ENCODE data around the gene LMBR1L.

Gene LMBR1L

DNA sequence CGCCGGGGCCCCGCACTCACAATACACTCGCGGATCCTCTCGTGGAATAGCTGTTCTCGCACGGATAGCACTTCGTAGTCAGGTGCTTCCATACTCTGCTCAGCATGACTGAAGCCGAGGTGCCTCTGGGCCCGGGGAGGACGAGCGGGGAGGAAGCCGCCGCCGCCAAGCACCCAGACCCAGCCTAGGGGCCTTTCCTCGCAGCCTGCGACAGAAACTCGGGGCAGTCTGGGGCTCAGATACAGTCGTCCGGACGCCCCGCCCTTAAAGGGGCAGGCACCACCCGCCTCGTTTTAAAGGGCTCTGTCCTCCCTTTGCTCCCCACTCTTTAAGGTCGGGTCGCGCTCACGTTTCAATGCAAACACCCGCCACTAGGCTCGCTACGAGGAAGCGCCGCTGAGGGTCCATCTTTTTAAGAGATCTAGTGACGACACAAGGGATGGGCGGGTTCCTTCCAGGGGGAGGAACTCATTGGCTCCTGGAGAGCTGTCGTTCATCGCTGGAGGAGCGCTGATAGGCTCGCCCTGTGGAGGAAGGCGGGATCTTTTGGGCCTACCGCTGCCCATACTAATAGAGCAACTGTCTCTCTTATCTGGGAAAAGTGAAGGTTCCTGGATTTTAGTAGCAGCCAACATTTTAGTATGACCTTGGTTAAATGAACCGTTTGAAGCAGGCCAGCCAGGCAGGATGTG, at the start of gene LMBR1L:
LMBR1L (minus strand) TSS at position 384 of the 692 bp plus-strand sequence; CDS start at position 92, 292 bp downstream.
- peak within 1 kb of the TSS; percentile 78 for H3K4me2 ChIP-seq
- peaks cover 11% of the 10 kb centered on the region for H3K4me1 ChIP-seq (ENCODE audit: low read depth, poor library complexity, severe bottlenecking)
- peak within 1 kb of the TSS; percentile 88 for H2AFZ ChIP-seq (ENCODE audit: low read depth)
- H3K27me3 ChIP-seq (ENCODE audit: insufficient read depth, low read depth), result no peaks in the 10 kb centered on the region
- H4K20me1 ChIP-seq (ENCODE audit: insufficient read depth), result no peaks in the 10 kb centered on the region
- H3K9ac ChIP-seq, result peak within 1 kb of the TSS; percentile 19; the same call in 1 of the 2 replicates
- H3K79me2 ChIP-seq (ENCODE audit: insufficient read depth, low read depth), result no peaks in the 10 kb centered on the region
- H3K4me3 ChIP-seq (IDR thresholded peaks at IDR 0.05; ENCODE audit: insufficient read depth, low read depth, low read length), result no peak within 1 kb of the TSS
- peak within 1 kb of the TSS; percentile 17; the same call in 1 of the 2 replicates for H3K27ac ChIP-seq
- TF ChIP-seq CTCF (conservative IDR thresholded peaks at IDR 0.05; ENCODE audit: low read depth, low read length), result no peak
- no peaks in the 10 kb centered on the region for H3K36me3 ChIP-seq (ENCODE audit: insufficient read depth)

DNA sequence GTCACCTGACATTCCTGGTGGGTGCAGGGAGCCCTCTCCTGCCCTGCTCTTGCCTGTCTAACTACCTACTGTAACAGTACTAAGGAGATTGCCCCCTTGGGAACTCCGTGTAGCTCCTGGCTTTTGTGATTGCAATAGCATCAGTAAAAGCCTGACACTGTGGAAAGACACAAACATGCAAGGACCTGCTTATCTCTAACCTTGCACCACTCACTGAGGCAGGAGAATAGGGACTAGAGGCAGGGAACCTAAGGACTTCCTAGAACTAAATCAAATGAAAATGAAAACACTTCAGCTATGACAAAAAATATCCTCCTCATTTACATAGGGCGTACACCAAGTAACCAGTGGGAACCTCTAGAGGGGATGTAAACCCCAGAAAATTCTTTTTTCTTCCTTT, 49.8 kb upstream of the LMBR1L start:
- Histone ChIP-seq H3K79me2 (ENCODE audit: insufficient read depth, low read depth) (no peaks in the 10 kb centered on the region), H3K27ac (no peak overlapping the region), H3K4me1 (ENCODE audit: low read depth, poor library complexity, severe bottlenecking) (no peaks in the 10 kb centered on the region), H3K9ac (no peak overlapping the region), H4K20me1 (ENCODE audit: insufficient read depth) (no peaks in the 10 kb centered on the region), H2AFZ (ENCODE audit: low read depth) (no peak overlapping the region), H3K4me3 (IDR thresholded peaks at IDR 0.05; ENCODE audit: insufficient read depth, low read depth, low read length) (no peak overlapping the region), H3K4me2 (no peak overlapping the region), H3K27me3 (ENCODE audit: insufficient read depth, low read depth) (no peaks in the 10 kb centered on the region), H3K36me3 (ENCODE audit: insufficient read depth) (no peaks in the 10 kb centered on the region)
- no peak for TF ChIP-seq CTCF (conservative IDR thresholded peaks at IDR 0.05; ENCODE audit: low read depth, low read length)

DNA sequence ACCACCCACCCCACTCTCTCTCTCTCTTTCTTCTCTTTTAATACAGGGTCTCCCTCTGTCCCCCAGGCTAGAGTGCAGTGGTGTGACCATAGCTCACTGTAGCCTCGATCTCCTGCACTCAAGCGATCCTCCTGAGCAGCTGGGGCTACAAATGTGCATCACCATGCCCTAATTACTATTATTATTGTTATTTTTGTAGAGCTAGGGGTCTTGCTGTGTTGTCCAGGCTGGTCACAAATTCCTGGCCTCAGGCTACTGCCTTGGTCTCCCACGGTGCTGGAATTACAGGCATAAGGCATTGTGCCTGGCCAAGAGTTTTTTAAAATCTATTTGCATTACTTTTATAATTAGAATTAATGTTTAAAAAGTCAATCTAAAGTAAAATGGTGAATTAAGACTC, 43.6 kb upstream of the LMBR1L start:
- no peak for TF ChIP-seq CTCF (conservative IDR thresholded peaks at IDR 0.05; ENCODE audit: low read depth, low read length)
- Histone ChIP-seq H3K4me1 (ENCODE audit: low read depth, poor library complexity, severe bottlenecking) (no peaks in the 10 kb centered on the region), H3K36me3 (ENCODE audit: insufficient read depth) (no peaks in the 10 kb centered on the region), H3K9ac (no peak overlapping the region), H4K20me1 (ENCODE audit: insufficient read depth) (no peaks in the 10 kb centered on the region), H3K4me2 (no peak overlapping the region), H3K27me3 (ENCODE audit: insufficient read depth, low read depth) (no peaks in the 10 kb centered on the region), H3K4me3 (IDR thresholded peaks at IDR 0.05; ENCODE audit: insufficient read depth, low read depth, low read length) (no peak overlapping the region), H3K27ac (no peak overlapping the region), H3K79me2 (ENCODE audit: insufficient read depth, low read depth) (no peaks in the 10 kb centered on the region), H2AFZ (ENCODE audit: low read depth) (no peak overlapping the region)

DNA sequence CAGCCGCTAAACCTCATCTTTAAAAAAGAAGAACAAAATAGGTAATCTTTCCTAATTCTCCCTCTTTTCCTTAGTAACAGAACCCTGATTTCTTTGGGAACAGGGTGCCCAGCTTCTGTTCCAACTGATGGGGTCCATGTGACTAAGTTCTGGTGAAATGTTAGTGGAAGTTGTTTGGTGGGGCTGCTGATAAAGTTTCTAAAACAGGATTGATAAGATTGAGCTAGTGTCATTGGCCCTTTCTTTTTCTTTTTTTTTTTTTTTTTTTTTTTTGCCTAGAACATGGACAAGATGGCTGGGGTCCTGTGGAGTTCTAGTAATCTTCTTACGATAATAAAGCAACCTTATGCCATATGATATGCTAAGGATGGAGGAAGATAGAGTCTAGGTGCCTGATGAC, 36.7 kb upstream of the LMBR1L start:
- no peak overlapping the region for H3K4me2 ChIP-seq
- H3K36me3 ChIP-seq (ENCODE audit: insufficient read depth), result no peaks in the 10 kb centered on the region
- H3K4me3 ChIP-seq (IDR thresholded peaks at IDR 0.05; ENCODE audit: insufficient read depth, low read depth, low read length), result no peak overlapping the region
- no peak overlapping the region for H2AFZ ChIP-seq (ENCODE audit: low read depth)
- H3K9ac ChIP-seq, result no peak overlapping the region
- no peaks in the 10 kb centered on the region for H3K27me3 ChIP-seq (ENCODE audit: insufficient read depth, low read depth)
- no peaks in the 10 kb centered on the region for H4K20me1 ChIP-seq (ENCODE audit: insufficient read depth)
- H3K4me1 ChIP-seq (ENCODE audit: low read depth, poor library complexity, severe bottlenecking), result no peaks in the 10 kb centered on the region
- H3K27ac ChIP-seq, result no peak overlapping the region
- TF ChIP-seq CTCF (conservative IDR thresholded peaks at IDR 0.05; ENCODE audit: low read depth, low read length), result no peak
- no peaks in the 10 kb centered on the region for H3K79me2 ChIP-seq (ENCODE audit: insufficient read depth, low read depth)
